ENCODE results near the gene FGD2.

DNA sequence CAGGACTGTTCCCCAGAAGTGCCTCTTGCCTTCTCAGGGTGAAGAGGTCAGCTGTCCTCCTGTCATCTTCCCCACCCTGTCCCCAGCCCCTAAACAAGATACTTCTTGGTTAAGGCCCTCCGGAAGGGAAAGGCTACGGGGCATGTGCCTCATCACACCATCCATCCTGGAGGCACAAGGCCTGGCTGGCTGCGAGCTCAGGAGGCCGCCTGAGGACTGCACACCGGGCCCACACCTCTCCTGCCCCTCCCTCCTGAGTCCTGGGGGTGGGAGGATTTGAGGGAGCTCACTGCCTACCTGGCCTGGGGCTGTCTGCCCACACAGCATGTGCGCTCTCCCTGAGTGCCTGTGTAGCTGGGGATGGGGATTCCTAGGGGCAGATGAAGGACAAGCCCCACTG lies 41.1 kb upstream of the FGD2 start:
- TF ChIP-seq SPI1 (IDR thresholded peaks at IDR 0.05; ENCODE audit: borderline replicate concordance, low read depth) (no peak), POLR2AphosphoS5 (IDR thresholded peaks at IDR 0.05; ENCODE audit: low read depth) (no peak), GABPA (IDR thresholded peaks at IDR 0.05; ENCODE audit: low read depth) (no peak)
- TF ChIP-seq, protein P1, sequence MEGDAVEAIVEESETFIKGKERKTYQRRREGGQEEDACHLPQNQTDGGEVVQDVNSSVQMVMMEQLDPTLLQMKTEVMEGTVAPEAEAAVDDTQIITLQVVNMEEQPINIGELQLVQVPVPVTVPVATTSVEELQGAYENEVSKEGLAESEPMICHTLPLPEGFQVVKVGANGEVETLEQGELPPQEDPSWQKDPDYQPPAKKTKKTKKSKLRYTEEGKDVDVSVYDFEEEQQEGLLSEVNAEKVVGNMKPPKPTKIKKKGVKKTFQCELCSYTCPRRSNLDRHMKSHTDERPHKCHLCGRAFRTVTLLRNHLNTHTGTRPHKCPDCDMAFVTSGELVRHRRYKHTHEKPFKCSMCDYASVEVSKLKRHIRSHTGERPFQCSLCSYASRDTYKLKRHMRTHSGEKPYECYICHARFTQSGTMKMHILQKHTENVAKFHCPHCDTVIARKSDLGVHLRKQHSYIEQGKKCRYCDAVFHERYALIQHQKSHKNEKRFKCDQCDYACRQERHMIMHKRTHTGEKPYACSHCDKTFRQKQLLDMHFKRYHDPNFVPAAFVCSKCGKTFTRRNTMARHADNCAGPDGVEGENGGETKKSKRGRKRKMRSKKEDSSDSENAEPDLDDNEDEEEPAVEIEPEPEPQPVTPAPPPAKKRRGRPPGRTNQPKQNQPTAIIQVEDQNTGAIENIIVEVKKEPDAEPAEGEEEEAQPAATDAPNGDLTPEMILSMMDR (IDR thresholded peaks at IDR 0.05; ENCODE audit: insufficient read depth, low read length), result no peak
